GM21423 (cell line): Measurements from ENCODE around the gene OAF.
"Not testable (repeated sequence)": the region's sequence is repeated elsewhere in the genome, so short reads cannot be mapped to it uniquely, and the experiment has no call there.

Experiments
- ATAC-seq: cut with Tn5 transposase; IDR thresholded peaks from one replicate; pipeline ENCODE4 v1.9.1; 2021; ENCODE audit warnings: mild to moderate bottlenecking, moderate library complexity; ENCODE audit not compliant: unreplicated experiment

The OAF gene

DNA sequence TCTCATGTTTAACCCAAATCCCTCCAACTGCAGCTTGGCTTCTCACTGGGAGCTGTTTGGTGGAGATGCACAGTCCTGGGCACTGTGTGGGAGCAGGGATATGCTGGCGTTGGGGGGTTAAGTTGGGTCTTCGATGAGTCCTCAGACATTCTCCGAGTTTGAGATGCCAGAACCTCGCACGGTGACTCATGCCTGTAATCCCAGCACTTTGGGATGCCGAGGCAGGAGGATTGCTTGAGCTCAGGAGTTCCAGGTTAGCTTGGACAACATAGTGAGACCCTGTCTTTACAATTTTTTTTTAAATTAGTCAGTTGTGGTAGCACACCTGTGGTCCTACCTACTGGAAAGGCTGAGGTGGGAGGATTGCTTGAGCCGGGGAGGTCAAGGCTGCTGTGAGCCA is 49.8 kb downstream of the OAF start:
- ATAC-seq: no peak

DNA sequence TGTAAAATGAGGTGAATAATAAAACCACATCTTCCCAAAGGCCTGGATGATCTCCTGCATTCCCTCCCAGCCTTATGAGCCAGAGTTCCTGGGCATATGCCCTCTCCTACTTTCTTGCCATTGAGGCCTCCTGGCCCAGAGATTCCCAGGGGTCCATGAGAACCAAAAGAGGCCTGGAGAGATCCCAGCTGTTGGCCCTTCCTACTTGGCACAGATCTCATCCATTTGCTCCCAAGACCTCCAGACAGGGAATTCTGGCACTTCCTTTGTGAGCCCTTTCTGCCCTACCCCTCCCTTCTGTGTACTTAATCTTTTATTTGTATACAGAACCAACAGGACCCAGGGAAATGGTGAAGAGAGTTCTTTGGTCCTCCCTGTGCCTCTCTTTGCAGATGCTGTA is 50.5 kb downstream of the OAF start:
- ATAC-seq: no peak

- no peak for ATAC-seq
These were observed 51.1 kb downstream of the OAF start for GRCh38 chr11:120261931-120262330.

DNA sequence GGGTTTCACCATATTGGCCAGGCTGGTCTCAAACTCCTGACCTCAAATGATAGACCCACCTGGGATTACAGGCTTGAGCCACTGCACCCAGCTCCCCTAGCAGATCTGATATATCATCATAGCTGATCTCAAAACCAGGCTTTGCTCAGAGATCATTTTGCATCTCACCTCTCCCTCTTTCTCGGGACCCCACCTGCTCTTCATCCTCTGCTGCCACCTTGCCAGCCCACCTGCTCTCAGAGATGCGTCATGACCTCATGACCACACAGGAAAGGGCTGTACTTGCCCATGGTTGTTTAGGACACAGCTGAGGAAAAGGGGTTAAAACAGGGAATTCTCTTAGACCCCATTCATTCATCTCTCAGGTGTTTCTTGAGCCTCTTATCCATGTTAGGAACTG is 56.5 kb downstream of the OAF start:
- no peak for ATAC-seq

- ATAC-seq: no peak
These were observed 57.9 kb downstream of the OAF start for GRCh38 chr11:120268686-120269085.

- ATAC-seq: no peak
These were observed 59.6 kb downstream of the OAF start for GRCh38 chr11:120270386-120270785.

GRCh38 chr11:120271672-120272071 is 60.8 kb downstream of the OAF start:
- no peak for ATAC-seq

- ATAC-seq: no peak
These were observed 61.5 kb downstream of the OAF start for GRCh38 chr11:120272303-120272702.

- no peak for ATAC-seq
These were observed 62.6 kb downstream of the OAF start for GRCh38 chr11:120273432-120273831.

GRCh38 chr11:120273956-120274355 is 63.1 kb downstream of the OAF start:
- ATAC-seq: not testable (repeated sequence)

DNA sequence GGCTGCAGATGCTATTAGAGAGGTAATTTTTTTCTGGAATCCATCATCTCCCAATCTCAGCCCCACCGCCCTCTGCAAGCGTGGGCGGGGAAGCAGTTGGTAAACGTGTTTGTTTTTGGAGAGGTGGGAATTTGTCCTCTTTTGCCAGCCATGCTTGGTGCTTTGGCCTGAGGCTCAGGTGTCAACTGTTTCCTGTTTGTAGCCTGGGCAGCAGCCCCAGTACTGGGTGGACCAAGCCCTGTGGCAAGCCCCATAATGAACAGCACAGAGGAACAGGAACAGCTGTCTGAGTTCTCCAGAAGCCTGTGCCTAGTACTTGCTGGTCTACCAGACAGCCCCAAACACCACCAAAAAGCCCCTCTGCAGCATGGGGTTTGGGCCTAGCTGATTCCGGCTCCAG is 68.7 kb downstream of the OAF start:
- ATAC-seq: no peak
